Head of caudate nucleus (tissue), 42 donors: Measurements from ENCODE around the gene CDHR2.

Experiments used
- DNase-seq, 42 donors: peaks; one replicate each; pipeline versions ENCODE4 v3.0.0 to v3.0.0-alpha.2; 2020 to 2021; ENCODE audit warnings: mixed read lengths in 7 of 42
- intact Hi-C: fragments of 100-400 bp; cut with DNase I; formaldehyde crosslinking; loops from one replicate; pipeline ENCODE4 v1.15.0; 2022

The CDHR2 gene

GRCh38 chr5:176642675-176643490, 93.7 kb downstream of the CDHR2 start:
- no peak for DNase-seq
- intact Hi-C loops, result no loop called here

DNA sequence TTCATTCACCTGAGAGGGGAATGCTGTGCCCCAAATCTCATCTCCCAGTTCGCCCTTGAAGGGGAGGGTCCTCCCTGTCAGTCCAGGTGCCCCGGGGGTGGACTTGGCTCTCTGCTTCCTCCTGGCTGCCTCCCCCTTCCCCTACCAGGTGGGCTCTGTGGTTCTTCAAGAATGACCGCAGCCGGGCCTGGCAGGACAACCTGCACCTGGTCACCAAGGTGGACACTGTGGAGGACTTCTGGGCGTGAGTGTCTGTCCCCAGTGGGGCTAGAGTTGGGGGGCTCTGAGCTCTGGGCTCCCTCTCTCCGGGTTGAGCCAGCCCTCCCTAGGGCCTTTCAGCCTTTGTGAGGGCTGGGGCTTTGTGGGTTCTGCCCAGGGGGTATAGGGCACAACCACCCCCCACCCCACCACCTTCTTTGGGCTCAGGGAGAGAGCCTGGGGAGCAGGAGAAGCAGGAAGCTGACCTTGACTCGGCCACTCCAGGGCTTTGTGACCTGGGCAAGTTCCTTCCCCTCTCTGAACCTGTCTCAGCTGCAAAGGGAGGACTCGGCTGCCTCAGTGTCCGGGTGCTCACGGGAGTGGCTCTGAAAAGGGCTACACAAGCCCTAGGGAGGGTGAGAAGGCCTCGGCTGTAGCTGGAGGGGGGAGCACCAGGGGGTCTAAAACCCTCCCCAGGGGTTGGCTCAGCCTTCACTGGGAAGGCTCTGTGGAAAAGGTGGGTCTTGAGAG, 94.5 kb downstream of the CDHR2 start:
- intact Hi-C loops, result no loop called here
- DNase-seq, result no peak

- intact Hi-C loops, result no loop called here
- no peak for DNase-seq
These were observed 95.2 kb downstream of the CDHR2 start for GRCh38 chr5:176644294-176644693.

DNA sequence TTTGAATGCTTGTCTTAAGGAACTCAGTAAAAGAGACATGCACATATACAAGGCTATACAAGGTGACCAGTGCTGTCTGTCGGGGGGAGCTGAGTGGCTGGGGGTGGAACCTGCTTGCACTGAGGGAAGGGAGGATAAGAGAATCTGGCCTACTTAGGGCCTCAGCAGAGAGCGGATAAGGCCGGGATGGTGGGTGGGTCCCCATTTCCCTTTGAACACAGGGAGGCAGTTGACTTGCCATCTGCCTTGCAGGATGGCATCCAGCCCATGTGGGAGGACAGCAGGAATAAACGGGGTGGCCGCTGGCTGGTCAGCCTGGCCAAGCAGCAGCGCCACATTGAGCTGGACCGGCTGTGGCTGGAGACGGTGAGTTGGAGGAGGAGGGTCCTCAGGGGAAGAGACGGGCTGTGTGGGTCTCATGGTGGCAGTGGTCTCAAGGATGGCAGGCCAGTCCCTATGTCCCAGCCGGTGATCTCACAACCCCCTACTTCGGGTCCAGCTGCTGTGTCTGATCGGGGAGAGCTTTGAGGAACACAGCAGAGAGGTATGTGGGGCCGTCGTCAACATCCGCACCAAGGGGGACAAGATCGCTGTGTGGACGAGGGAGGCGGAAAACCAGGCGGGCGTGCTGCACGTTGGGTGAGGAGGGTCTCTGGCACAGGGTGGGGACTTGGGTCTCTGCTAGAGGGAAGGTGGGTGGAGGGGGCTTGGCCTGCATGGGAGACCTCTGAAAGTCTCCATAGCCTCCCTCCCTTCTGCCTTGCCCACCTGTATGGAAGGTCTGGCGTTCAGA, 95.9 kb downstream of the CDHR2 start:
- intact Hi-C loops, result no loop called here
- no peak for DNase-seq
